ELR (cell line): Measurements from ENCODE around the gene VSTM2B.
A peak's percentile ranks its signal among the peaks of the same experiment; 100 is the strongest.

Experiments used
- DNase-seq: peaks from one replicate; pipeline ENCODE4 v3.0.0-alpha.2; 2015; ENCODE audit warnings: low read depth

Gene VSTM2B

DNA sequence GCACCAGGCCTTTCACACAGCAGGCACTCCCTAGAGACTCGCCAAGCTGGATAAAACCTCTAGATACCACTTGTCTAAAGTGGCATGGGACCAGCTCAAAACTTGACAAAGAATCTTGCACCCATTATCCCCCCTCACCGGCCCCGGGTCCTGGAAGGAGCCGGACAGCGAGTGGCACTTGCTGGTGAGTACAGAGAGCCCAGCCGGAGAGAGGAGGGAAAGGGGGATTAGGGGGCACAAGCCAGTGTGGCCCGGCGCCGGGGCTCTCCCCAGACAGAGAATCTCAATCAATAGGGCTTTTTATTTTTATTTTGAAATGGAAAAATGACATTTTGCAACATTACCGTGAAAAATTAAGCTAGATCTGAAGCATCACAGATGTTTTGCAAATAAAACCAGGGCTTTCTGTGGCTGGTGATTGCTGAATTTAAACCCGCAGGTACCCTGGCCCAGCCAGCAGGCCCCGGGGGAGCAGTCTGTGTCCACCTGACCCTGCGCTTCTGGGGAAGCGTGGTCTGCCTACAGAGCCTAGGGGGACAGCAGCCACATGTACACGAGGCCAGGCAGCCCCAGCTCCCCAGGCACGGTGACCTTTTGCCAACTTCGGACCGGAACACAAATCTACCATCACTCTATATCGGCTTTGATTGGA is 10.0 kb upstream of the VSTM2B start:
- no peak for DNase-seq

DNA sequence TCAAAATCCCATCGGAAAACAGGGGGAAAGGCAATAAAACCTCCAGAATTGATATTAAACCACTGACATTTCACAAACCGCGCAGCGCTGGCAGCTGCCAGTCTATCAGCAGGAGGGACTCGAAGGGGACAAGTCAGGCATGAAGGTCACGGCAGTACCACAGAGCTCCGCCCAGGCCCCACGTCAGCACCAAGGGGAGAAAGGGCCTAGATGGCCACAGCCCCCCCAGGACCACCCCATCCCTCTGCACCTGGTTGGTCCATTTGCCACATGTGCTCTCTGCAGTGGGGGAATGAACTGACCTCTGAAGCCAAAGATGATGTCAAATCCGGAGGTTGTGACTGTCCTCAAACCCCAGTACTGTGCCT is 9.5 kb upstream of the VSTM2B start:
- DNase-seq = no peak

DNA sequence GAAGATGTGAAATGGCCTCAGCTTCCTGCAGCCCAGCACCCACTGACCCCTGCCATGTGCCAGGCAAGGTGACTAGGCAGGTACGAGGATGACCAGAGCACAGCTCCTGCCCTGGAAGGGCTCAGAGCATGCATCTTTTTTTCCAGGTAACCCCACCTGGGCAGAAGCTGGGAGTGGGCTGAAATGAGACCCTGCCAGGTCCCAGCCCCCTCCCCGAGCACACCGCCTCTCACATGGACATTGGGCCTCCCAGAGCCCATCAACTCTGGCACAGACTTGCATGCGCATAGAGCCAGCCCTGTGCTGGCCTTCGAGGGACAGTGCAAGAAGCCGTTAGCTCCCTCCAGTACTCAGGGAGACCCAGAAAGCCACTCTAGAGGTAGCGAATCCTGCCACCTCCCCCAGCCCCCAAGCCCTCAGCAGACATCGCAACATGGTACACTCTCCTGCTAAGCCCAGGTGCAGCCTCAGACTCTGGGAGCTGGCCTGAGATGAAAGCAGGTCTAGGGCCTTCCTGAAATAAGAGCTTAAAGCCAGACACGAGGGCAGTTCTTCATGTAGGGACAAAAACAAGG is 8.9 kb upstream of the VSTM2B start:
- no peak for DNase-seq

GRCh38 chr19:29517412-29517811 is 8.4 kb upstream of the VSTM2B start:
- DNase-seq = no peak

- no peak for DNase-seq
These were observed 7.8 kb upstream of the VSTM2B start for GRCh38 chr19:29517946-29518345.

DNA sequence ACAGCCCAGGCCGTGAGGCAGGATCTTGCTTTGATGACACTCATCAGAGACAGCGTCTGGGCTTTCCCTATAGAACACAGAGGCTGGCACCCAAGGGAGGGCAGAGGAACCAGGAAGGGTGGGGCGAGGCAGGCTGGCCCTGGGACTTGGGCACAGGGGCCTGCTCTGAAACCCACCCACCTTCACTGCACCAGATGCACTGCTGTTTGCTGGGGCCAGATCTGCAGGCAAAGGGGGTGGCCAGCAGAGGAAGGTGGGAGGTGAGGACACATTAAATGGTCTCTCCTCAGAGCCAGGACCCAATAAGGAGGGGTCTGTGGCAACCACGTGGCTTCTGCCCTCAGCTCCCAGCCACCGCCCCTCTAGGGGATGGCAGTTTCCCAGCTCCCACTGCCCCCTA is 6.6 kb upstream of the VSTM2B start:
- DNase-seq = no peak

- DNase-seq = no peak
These were observed 5.9 kb upstream of the VSTM2B start for GRCh38 chr19:29519931-29520330.

GRCh38 chr19:29520390-29520789 is 5.4 kb upstream of the VSTM2B start:
- no peak for DNase-seq

DNA sequence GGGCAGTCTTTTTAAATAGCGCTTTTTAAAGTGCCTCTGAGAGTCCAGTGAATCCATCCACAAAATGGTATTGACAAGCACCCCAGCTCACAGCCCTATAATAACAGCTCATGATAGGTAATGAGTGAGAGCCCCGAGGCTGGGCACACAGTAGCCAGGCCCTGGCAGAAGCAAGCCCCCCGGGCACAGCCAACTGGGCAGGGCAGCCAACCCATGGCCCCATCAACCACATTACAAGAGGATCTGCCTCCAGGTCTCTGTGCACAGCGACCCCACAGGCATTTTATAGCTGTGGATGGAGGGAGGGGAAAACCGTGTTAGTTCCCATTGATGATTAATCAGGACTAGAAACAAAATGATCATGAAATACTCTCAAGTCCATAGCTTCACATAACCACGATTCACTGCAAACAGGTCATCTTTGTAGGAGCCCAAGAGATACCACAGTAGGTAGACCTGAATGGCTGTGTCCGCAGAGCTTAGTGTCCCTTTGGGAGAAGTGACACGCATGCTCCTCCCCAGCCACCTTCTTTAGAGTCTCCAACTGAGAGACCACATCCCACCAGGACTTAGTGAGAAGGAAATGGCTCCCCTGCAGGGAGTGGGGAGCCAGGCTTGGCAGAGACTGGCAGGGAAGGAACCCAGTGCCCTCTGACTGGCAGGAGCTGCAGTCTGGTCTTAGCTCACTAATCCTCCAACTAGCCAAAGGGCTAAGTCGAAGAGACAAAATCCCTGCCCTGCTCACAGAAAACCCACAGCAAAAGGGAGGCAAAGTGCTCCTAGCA is 4.3 kb upstream of the VSTM2B start:
- DNase-seq = no peak

- no peak for DNase-seq
These were observed 2.2 kb upstream of the VSTM2B start for GRCh38 chr19:29523568-29523967.

GRCh38 chr19:29524201-29524911 is 1.4 kb upstream of the VSTM2B start:
- DNase-seq = no peak

- no peak for DNase-seq
These were observed 622 bp upstream of the VSTM2B start for GRCh38 chr19:29524912-29525831.

GRCh38 chr19:29526730-29527499 is 1.1 kb downstream of the VSTM2B start:
- DNase-seq = no peak

DNA sequence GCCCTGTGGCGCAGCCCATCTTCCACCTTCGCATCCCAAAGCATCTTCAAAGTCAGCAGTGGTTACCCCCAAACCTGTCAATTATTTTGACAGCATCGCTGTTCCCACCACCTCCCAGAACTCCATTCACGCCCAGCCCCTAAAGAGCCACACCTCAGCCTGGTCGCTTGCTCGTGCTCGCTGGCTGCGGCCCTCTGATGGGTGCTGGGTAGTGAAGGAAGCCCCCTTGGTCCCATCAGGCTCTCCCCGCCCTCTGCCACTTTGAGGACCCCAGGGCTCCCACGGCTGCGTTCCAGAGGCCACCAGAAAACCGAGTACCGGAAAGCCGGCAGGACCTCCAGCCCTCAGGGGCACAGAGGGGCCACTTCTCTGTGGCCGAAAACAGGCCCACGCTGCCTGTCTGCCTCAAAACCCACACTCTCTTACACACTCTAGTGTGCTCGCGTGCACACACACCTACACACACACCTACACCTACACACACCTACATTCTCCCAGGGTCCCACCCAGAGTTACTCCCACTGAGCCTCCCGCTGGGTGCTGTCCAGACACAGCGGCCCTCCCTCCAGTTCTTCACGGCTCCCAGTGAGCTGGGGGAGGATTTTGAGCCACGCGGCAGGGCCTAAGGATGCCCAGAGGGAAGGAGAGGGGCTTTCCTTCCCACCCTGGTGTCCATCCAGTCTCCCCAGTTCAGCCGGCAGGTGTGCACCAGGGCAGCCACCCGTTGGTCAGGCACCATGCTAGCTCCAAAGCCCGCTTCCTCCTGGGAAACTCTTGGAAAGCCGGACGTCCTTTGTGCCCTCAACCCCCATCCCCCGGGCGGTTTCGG is 1.9 kb downstream of the VSTM2B start:
- no peak for DNase-seq

DNA sequence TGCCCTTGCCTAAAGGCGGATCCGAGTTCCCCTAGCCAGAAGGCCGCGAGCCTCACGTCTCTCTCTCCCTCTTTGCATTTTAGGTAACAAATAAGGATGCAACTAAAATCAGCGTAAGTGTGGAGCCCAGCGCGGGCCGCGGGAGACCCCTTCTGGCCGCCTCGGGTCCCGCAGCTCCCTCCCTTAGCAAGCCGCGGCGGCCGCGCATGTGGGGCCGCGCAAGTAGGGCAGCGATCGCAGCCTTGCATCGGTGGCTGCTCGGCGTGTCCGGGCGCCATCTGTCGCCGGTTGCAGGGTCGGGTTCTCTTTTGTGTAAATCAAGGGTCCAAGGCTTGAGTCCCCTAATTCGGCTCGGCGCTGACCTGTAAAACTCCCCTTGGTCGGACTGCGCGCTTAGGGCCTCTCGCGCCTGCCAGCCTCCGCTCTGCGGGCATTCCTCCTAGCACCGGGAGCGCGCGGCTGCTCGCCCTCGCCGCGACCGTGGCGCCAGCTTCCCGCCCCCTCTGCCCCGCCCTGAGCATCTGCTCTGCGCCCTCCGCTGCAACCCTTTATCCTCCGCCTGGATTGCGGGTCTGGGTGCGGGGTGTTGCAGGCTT is 2.7 kb downstream of the VSTM2B start:
- peak; percentile 64 for DNase-seq

DNA sequence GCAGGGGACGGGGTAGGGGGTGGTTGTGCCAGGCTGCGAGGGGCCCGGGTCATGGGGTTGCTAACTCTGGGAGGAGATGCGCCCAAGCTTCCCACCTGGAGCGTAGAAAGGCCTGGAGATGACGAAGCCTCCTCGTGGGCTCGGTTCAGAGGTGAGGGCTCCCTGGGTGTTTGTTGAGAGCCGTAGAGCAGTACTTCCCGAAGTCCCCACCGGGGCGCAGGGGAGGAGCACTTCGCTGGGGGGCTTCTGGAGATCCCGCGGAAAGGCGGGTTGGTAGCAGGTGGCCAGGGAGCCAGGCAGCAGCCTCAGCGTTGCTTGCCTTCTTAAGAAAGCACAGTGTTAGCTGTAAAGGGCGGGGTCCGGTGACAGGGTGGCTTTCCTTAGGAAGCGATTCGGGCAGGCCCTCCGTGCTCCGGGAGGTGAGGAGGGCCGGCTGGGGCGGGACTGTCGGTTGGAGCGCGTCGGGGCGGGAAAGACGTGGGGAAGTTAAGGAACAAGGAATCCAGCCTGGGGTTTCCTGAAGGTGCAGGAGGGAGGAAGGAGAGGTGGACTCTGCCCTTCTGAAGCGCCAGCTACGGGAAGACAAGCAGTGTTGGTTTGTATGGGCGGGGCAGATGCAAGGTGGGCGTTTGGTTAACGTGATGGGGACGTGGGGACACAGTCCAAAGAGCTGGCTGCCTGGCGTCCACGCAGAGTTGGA is 3.3 kb downstream of the VSTM2B start:
- DNase-seq = no peak

- DNase-seq = no peak
These were observed 4.1 kb downstream of the VSTM2B start for GRCh38 chr19:29529646-29530539.
